Adipocyte (in vitro differentiated cells): Measurements from ENCODE around the gene MAP3K10.

ENCODE experiments used
- DNase-seq: peaks from one replicate; pipeline ENCODE4 v3.0.0-alpha.2; 2015; ENCODE audit warnings: low read depth
- H3K27me3 ChIP-seq: replicated peaks from 2 replicates; pipeline ENCODE4 v1.7.0; 2013; ENCODE audit warnings: mild to moderate bottlenecking, low read length, moderate library complexity; ENCODE audit not compliant: control insufficient read depth, insufficient read depth
- H3K36me3 ChIP-seq: 2 replicates; pipeline ENCODE4 v1.7.0; 2013; ENCODE audit warnings: low read length, mild to moderate bottlenecking, moderate library complexity; ENCODE audit not compliant: control insufficient read depth, insufficient read depth, severe bottlenecking
- H3K4me1 ChIP-seq: 2 replicates; pipeline ENCODE4 v1.7.0; 2013; ENCODE audit warnings: mild to moderate bottlenecking, low read length, moderate library complexity; ENCODE audit not compliant: control insufficient read depth, insufficient read depth
- H3K4me3 ChIP-seq: 2 replicates; pipeline ENCODE4 v1.7.0; 2013; ENCODE audit warnings: mild to moderate bottlenecking, low read length, moderate library complexity
- H3K9ac ChIP-seq: 2 replicates; pipeline ENCODE4 v1.7.0; 2013; ENCODE audit warnings: mild to moderate bottlenecking, low read length, moderate library complexity
- H3K9me3 ChIP-seq: 2 replicates; pipeline ENCODE4 v1.7.0; 2013; ENCODE audit warnings: mild to moderate bottlenecking, low read length, moderate library complexity; ENCODE audit not compliant: control insufficient read depth

Gene MAP3K10

GRCh38 chr19:40231057-40231456 is 39.8 kb downstream of the MAP3K10 start:
- Histone ChIP-seq H3K4me3 (no peak overlapping the region), H3K9me3 (no peaks in the 10 kb centered on the region), H3K4me1 (peaks cover 46% of the 10 kb centered on the region), H3K36me3 (peaks cover 24% of the 10 kb centered on the region), H3K9ac (peak overlapping the region; percentile 59), H3K27me3 (no peaks in the 10 kb centered on the region)
- DNase-seq = no peak

- Histone ChIP-seq H3K4me1 (peaks cover 39% of the 10 kb centered on the region), H3K9ac (peak overlapping the region; percentile 59), H3K36me3 (peaks cover 31% of the 10 kb centered on the region), H3K9me3 (no peaks in the 10 kb centered on the region), H3K27me3 (no peaks in the 10 kb centered on the region), H3K4me3 (no peak overlapping the region)
- DNase-seq = no peak
Measured at GRCh38 chr19:40231544-40232424, 40.6 kb downstream of the MAP3K10 start.

- Histone ChIP-seq H3K4me1 (peaks cover 37% of the 10 kb centered on the region), H3K27me3 (no peaks in the 10 kb centered on the region), H3K4me3 (no peak overlapping the region), H3K9ac (no peak overlapping the region), H3K9me3 (no peaks in the 10 kb centered on the region), H3K36me3 (peaks cover 37% of the 10 kb centered on the region)
- no peak for DNase-seq
Measured at GRCh38 chr19:40232479-40232878, 41.3 kb downstream of the MAP3K10 start.

- Histone ChIP-seq H3K27me3 (no peaks in the 10 kb centered on the region), H3K9me3 (no peaks in the 10 kb centered on the region), H3K4me1 (peaks cover 37% of the 10 kb centered on the region), H3K9ac (no peak overlapping the region), H3K4me3 (no peak overlapping the region), H3K36me3 (peaks cover 44% of the 10 kb centered on the region)
- no peak for DNase-seq
Measured at GRCh38 chr19:40232949-40233810, 42.0 kb downstream of the MAP3K10 start.

GRCh38 chr19:40233811-40234389 is 42.7 kb downstream of the MAP3K10 start:
- no peak for DNase-seq
- Histone ChIP-seq H3K9ac (no peak overlapping the region), H3K4me1 (peaks cover 36% of the 10 kb centered on the region), H3K36me3 (peaks cover 51% of the 10 kb centered on the region), H3K4me3 (no peak overlapping the region), H3K27me3 (no peaks in the 10 kb centered on the region), H3K9me3 (no peaks in the 10 kb centered on the region)

- DNase-seq = no peak
- H3K9ac ChIP-seq = no peak overlapping the region
- H3K9me3 ChIP-seq = no peaks in the 10 kb centered on the region
- H3K4me1 ChIP-seq = peaks cover 29% of the 10 kb centered on the region
- H3K27me3 ChIP-seq = no peaks in the 10 kb centered on the region
- no peak overlapping the region for H3K4me3 ChIP-seq
- H3K36me3 ChIP-seq = peaks cover 58% of the 10 kb centered on the region
Measured at GRCh38 chr19:40234429-40235237, 43.4 kb downstream of the MAP3K10 start.

GRCh38 chr19:40235238-40236025 is 44.2 kb downstream of the MAP3K10 start:
- Histone ChIP-seq H3K4me1 (peaks cover 21% of the 10 kb centered on the region), H3K9ac (no peak overlapping the region), H3K9me3 (no peaks in the 10 kb centered on the region), H3K36me3 (peaks cover 66% of the 10 kb centered on the region), H3K4me3 (no peak overlapping the region), H3K27me3 (no peaks in the 10 kb centered on the region)
- no peak for DNase-seq

- H3K9ac ChIP-seq = no peak overlapping the region
Measured at GRCh38 chr19:40236026-40236355, 44.8 kb downstream of the MAP3K10 start.

GRCh38 chr19:40236366-40236765 is 45.1 kb downstream of the MAP3K10 start:
- no peak for DNase-seq
- H3K9ac ChIP-seq = no peak overlapping the region
- peaks cover 75% of the 10 kb centered on the region for H3K36me3 ChIP-seq
- no peaks in the 10 kb centered on the region for H3K27me3 ChIP-seq
- H3K9me3 ChIP-seq = no peaks in the 10 kb centered on the region
- H3K4me1 ChIP-seq = peaks cover 12% of the 10 kb centered on the region
- H3K4me3 ChIP-seq = no peak overlapping the region

More at GRCh38 chr19:40236026-40236355, 44.8 kb downstream of the MAP3K10 start:
- Histone ChIP-seq H3K36me3 (peaks cover 71% of the 10 kb centered on the region), H3K27me3 (no peaks in the 10 kb centered on the region), H3K4me1 (peaks cover 15% of the 10 kb centered on the region), H3K9me3 (no peaks in the 10 kb centered on the region), H3K4me3 (no peak overlapping the region)
- DNase-seq = no peak

GRCh38 chr19:40237791-40238190 is 46.6 kb downstream of the MAP3K10 start:
- no peaks in the 10 kb centered on the region for H3K9me3 ChIP-seq
- no peak overlapping the region for H3K4me3 ChIP-seq
- H3K36me3 ChIP-seq = peaks cover 78% of the 10 kb centered on the region

More at GRCh38 chr19:40237791-40238190, 46.6 kb downstream of the MAP3K10 start:
- Histone ChIP-seq H3K4me1 (peaks cover 14% of the 10 kb centered on the region), H3K27me3 (no peaks in the 10 kb centered on the region), H3K9ac (no peak overlapping the region)
- no peak for DNase-seq
